Natural killer cell (primary cell): ENCODE data around the gene CENPX. TPM values are rescaled to one million over a fixed set of nuclear protein-coding genes. Genes with fewer than 3 reads are reported as not detected.

Source experiments
- ATAC-seq, 3 donors: fragments of 150-1000 bp in 2 of 3; fragments of 200-7000 bp in 1 of 3; cut with Tn5 transposase; 1 replicate in 1 of 3; 2 replicates in 2 of 3; pipeline ENCODE4 v1.10.0; 2021; ENCODE audit warnings: mild to moderate bottlenecking in 2 of 3, moderate library complexity in 2 of 3
- DNase-seq, 2 donors: peaks; one replicate each; pipeline versions ENCODE4 v3.0.0 to v3.0.0-alpha.2; 2013 to 2021; ENCODE audit warnings: mixed read lengths in 1 of 2
- H3K27ac ChIP-seq: one replicate; pipeline ENCODE4 v1.5.1; 2013; ENCODE audit warnings: mild to moderate bottlenecking, low read length
- H3K27me3 ChIP-seq: one replicate; pipeline ENCODE4 v1.6.1; 2013; ENCODE audit warnings: low read length; ENCODE audit not compliant: control insufficient read depth, insufficient read depth
- H3K36me3 ChIP-seq: one replicate; pipeline ENCODE4 v1.6.1; 2013; ENCODE audit warnings: low read length; ENCODE audit not compliant: control insufficient read depth, insufficient read depth
- H3K4me1 ChIP-seq: one replicate; pipeline ENCODE4 v1.6.1; 2013; ENCODE audit warnings: low read length; ENCODE audit not compliant: control insufficient read depth, insufficient read depth
- H3K4me3 ChIP-seq: one replicate; pipeline ENCODE4 v1.5.1; 2013; ENCODE audit warnings: low read length
- H3K9me3 ChIP-seq: one replicate; pipeline ENCODE4 v1.6.1; 2013; ENCODE audit warnings: low read length; ENCODE audit not compliant: control insufficient read depth, insufficient read depth
- H3K27ac Mint-ChIP-seq, 2 donors: one replicate each; pipeline ENCODE4 v1.8.0; 2022; ENCODE audit warnings: mild to moderate bottlenecking in 2 of 2, mixed read lengths in 2 of 2, moderate library complexity in 1 of 2
- H3K27me3 Mint-ChIP-seq, 2 donors: one replicate each; pipeline ENCODE4 v1.8.0; 2022; ENCODE audit warnings: low read depth in 2 of 2, mixed read lengths in 2 of 2
- H3K36me3 Mint-ChIP-seq: one replicate; pipeline ENCODE4 v1.8.0; 2022; ENCODE audit warnings: mixed read lengths
- H3K4me1 Mint-ChIP-seq, 2 donors: one replicate each; pipeline ENCODE4 v1.8.0; 2022; ENCODE audit warnings: mixed read lengths in 2 of 2
- H3K4me3 Mint-ChIP-seq: one replicate; pipeline ENCODE4 v1.8.0; 2022; ENCODE audit warnings: mild to moderate bottlenecking, moderate library complexity, mixed read lengths
- H3K9me3 Mint-ChIP-seq, 2 donors: one replicate each; pipeline ENCODE4 v1.8.0; 2022; ENCODE audit warnings: mixed read lengths in 2 of 2
- WGBS: methylation state at CpG from one replicate; pipeline ENCODE4 v1.1.7; 2013; ENCODE audit warnings: missing lambda C conversion rate; ENCODE audit not compliant: insufficient coverage; 5-methylcytosine and 5-hydroxymethylcytosine counted together
- intact Hi-C: fragments of 100-400 bp; cut with micrococcal nuclease; formaldehyde crosslinking; loops from one replicate; pipeline ENCODE4 v1.14.2; 2022
- total RNA-seq, 4 donors: library from RNA; stranded (reverse); fragments of 120-200 nt in 1 of 4; gene quantifications; one replicate each; pipeline versions ENCODE4 v1.2.3 to v1.2.4, GENCODE V29; 2013 to 2022
- TF ChIP-seq, protein P1 (sequence below): fragments of 200-600 bp; IDR thresholded peaks from one replicate; pipeline ENCODE4 v1.8.0; 2022; ENCODE audit warnings: antibody characterized with exemption

CENPX gene
- total RNA-seq, 3 donors from 2014 or later (not counting 1 experiment from before 2014, with no cell fraction given), result 22.8 to 29.6 (median 27.0) TPM

DNA sequence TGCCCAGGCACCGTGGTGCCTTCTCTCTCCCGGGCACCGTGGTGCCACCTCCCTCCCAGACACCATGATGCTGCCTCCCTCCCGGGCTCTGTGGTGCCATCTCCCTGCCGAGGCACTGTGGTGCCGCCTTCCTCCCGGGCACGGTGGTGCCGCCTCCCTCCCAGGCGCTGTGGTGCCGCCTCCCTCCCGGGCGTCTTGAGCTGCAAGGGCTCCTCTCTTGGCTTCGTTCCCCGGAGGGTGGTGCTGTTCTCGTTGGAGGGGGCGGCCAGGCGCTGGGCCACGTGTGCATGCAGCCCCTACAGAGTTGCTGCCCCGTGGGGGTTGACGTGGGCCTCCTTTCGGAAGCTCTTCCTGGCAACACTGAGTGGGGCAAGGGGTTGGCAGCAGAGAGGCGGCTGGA is 8.2 kb downstream of the CENPX start:
- H3K36me3 ChIP-seq, result no peaks in the 10 kb centered on the region
- no peaks in the 10 kb centered on the region for H3K4me1 Mint-ChIP-seq
- ATAC-seq, result no peak

DNA sequence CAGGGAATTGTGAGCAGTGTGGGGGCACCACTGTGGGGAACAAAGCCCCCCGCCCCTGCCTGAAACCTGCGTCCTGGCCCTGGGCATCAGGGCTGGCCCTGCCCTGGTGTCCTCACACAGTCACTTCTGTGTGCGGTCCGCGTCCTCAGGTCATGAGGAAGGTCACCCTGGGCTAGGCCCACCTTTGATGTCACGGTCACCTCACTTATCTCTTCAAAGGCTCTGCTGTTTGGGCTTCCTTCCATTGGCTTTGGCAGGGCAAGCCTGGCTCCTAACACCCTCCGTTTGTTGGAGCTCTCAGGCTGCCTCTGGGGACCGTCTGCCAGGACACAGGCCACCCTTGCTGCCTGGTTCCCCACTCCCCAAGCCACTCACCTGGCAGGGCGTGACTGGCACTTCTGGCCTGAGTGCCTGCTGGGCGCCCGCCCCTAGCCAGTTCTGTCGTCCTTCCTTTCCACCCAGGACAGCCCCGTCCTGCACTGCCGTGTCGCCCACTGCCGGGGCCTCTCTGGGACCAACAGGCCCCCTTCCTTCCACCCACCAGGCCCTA is 8.8 kb downstream of the CENPX start:
- H3K27ac Mint-ChIP-seq, result no peak overlapping the region
- H3K4me3 Mint-ChIP-seq, result no peak overlapping the region
- Histone ChIP-seq H3K4me1 (no peaks in the 10 kb centered on the region), H3K27ac (no peak overlapping the region), H3K27me3 (no peaks in the 10 kb centered on the region), H3K9me3 (no peaks in the 10 kb centered on the region), H3K4me3 (no peak overlapping the region), H3K36me3 (no peaks in the 10 kb centered on the region)
- 93% methylated on average over 16 of the region's 16 CpGs for WGBS
- TF ChIP-seq, protein P1, sequence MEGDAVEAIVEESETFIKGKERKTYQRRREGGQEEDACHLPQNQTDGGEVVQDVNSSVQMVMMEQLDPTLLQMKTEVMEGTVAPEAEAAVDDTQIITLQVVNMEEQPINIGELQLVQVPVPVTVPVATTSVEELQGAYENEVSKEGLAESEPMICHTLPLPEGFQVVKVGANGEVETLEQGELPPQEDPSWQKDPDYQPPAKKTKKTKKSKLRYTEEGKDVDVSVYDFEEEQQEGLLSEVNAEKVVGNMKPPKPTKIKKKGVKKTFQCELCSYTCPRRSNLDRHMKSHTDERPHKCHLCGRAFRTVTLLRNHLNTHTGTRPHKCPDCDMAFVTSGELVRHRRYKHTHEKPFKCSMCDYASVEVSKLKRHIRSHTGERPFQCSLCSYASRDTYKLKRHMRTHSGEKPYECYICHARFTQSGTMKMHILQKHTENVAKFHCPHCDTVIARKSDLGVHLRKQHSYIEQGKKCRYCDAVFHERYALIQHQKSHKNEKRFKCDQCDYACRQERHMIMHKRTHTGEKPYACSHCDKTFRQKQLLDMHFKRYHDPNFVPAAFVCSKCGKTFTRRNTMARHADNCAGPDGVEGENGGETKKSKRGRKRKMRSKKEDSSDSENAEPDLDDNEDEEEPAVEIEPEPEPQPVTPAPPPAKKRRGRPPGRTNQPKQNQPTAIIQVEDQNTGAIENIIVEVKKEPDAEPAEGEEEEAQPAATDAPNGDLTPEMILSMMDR, result no peak
- no peaks in the 10 kb centered on the region for H3K4me1 Mint-ChIP-seq
- DNase-seq (no peak), ATAC-seq (no peak)
- H3K9me3 Mint-ChIP-seq, result no peaks in the 10 kb centered on the region
- intact Hi-C loops, result no loop called here
- H3K27me3 Mint-ChIP-seq, result no peaks in the 10 kb centered on the region
- no peaks in the 10 kb centered on the region for H3K36me3 Mint-ChIP-seq

More for the DNA sequence above, 8.2 kb downstream of the CENPX start:
- H3K4me3 ChIP-seq, result no peak overlapping the region
- H3K36me3 Mint-ChIP-seq, result no peaks in the 10 kb centered on the region
- no peak overlapping the region for H3K4me3 Mint-ChIP-seq
- H3K27me3 ChIP-seq, result no peaks in the 10 kb centered on the region
- TF ChIP-seq, protein P1, result no peak
- no peaks in the 10 kb centered on the region for H3K9me3 ChIP-seq
- DNase-seq, result no peak
- H3K4me1 ChIP-seq, result no peaks in the 10 kb centered on the region
- no peaks in the 10 kb centered on the region for H3K9me3 Mint-ChIP-seq
- WGBS, result 87% methylated on average over 23 of the region's 23 CpGs
- no peak overlapping the region for H3K27ac Mint-ChIP-seq
- intact Hi-C loops, result no loop called here
- H3K27ac ChIP-seq, result no peak overlapping the region
- no peaks in the 10 kb centered on the region for H3K27me3 Mint-ChIP-seq

DNA sequence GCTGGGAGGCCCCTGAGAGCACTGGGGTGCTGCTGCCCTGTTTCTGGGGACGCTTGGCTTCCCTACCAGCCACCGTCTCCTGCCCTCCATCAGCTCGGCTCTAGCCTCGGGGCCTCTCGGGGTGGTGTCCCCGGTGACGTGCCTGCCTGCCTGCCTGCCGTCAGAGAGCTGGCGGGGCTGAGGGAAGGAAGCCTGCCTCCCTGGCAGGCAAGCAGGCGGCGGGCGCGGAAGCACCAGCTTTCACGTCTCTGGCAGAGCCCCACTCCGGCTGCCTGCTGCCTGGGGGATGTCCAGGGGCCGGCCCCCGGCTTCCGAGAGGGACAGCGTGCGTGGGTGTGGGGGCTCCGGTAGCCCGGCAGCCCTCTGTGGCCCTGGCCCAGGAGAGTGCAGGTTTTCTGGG is 9.3 kb downstream of the CENPX start:
- no peaks in the 10 kb centered on the region for H3K27me3 Mint-ChIP-seq
- H3K4me1 Mint-ChIP-seq, result no peaks in the 10 kb centered on the region
- H3K36me3 Mint-ChIP-seq, result no peaks in the 10 kb centered on the region
- H3K36me3 ChIP-seq, result no peaks in the 10 kb centered on the region
- H3K9me3 Mint-ChIP-seq, result no peaks in the 10 kb centered on the region
- no peaks in the 10 kb centered on the region for H3K27me3 ChIP-seq
- 65% methylated on average over 22 of the region's 22 CpGs for WGBS
- no peak overlapping the region for H3K4me3 Mint-ChIP-seq
- intact Hi-C loops, result no loop called here
- ATAC-seq (no peak), DNase-seq (no peak)
- no peak overlapping the region for H3K27ac Mint-ChIP-seq
- H3K4me3 ChIP-seq, result no peak overlapping the region
- H3K27ac ChIP-seq, result no peak overlapping the region
- TF ChIP-seq, protein P1, result no peak
- H3K9me3 ChIP-seq, result no peaks in the 10 kb centered on the region
- no peaks in the 10 kb centered on the region for H3K4me1 ChIP-seq

DNA sequence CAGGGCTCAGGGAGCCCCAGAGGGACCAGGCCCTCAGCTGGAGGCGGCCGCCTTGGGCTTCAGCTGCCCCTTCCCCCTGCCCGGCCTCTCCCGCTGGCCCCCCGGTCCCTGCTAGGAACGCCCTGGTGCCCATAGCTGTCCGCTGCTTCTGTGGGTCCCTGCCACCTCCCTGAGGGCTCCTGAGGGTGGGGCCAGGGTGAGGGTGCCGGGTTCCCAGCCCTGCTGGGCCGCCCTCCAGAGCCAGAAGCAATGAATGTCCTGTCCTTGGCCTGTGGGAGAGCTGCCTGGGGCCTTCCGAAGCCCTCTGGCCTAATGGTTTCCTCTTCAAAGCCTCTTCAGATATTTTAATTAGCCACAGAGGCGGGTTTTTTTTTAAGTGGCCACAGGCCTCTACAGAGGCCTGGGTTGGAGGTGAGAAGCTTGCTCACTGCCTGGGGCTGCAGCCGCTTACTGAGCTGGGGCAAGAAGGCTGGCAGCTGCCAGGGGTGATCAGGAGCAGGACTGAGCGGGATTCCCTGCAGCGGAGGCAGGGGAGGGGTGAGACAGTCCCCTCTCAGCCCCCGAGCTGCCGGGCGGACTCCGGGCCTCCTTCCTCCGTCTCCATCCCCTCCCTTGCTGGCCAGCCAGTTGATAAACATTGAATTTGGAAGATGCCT is 9.9 kb downstream of the CENPX start:
- no peaks in the 10 kb centered on the region for H3K4me1 ChIP-seq
- no peaks in the 10 kb centered on the region for H3K27me3 Mint-ChIP-seq
- no peak overlapping the region for H3K27ac ChIP-seq
- no peaks in the 10 kb centered on the region for H3K4me1 Mint-ChIP-seq
- H3K36me3 Mint-ChIP-seq, result no peaks in the 10 kb centered on the region
- TF ChIP-seq, protein P1, result no peak
- no peaks in the 10 kb centered on the region for H3K9me3 ChIP-seq
- H3K4me3 Mint-ChIP-seq, result no peak overlapping the region
- H3K4me3 ChIP-seq, result no peak overlapping the region
- ATAC-seq (no peak), DNase-seq (no peak)
- no peaks in the 10 kb centered on the region for H3K36me3 ChIP-seq
- 83% methylated on average over 19 of the region's 19 CpGs for WGBS
- H3K27ac Mint-ChIP-seq, result no peak overlapping the region
- no peaks in the 10 kb centered on the region for H3K27me3 ChIP-seq
- no peaks in the 10 kb centered on the region for H3K9me3 Mint-ChIP-seq
- intact Hi-C loops, result no loop called here
